AG09309 (cell line): ENCODE data around the gene PRX.
A peak's percentile ranks its signal among the peaks of the same experiment; 100 is the strongest.

ENCODE experiments used
- DNase-seq: peaks from one replicate; pipeline ENCODE4 v3.0.0-alpha.2; 2010; ENCODE audit warnings: low read depth
- H3K4me3 ChIP-seq: 2 replicates; pipeline ENCODE4 v1.5.1; 2011; ENCODE audit warnings: mild to moderate bottlenecking, low read depth, low read length, moderate library complexity; ENCODE audit not compliant: control insufficient read depth
- TF ChIP-seq, protein P1 (sequence below): IDR thresholded peaks from 2 replicates; pipeline ENCODE4 v1.5.1; 2011; ENCODE audit warnings: mild to moderate bottlenecking, low read depth, low read length, inconsistent platforms; ENCODE audit not compliant: insufficient read depth, control insufficient read depth; ENCODE audit errors: missing control alignments

The PRX gene

DNA sequence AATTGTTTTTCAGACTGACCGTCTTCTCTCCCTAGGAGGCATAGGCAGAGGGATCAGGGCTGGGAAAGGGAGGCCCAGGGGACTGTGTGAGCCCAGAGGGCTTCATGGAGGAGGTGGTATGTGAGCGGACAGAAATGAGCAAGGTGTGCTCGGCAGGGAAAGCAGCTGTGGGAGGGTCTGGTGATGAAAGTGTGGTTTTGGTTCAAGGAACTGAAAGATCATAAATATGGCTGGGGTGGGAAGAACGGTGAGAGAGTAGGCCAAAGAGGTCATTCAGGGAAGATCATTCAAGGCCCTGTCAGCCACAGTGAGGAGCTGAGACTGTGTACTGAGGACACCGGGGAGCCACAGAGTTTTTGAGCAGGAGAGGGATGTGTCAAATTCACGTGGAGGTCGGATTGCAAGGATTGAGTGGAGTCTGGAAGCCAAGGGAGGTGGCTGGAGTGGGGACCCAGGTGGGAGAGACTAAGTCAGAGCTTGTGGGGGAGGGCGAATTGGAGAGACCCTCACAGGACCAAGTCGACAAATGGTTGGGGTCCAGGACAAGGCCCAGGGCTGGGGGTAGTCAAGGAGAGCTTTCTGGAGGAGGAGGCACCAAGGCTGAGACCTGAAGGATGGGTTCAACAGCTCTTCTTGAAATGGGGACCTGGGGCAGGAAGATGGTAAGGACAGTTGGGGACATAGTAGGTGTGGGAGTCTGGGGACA, 57.0 kb downstream of the PRX start:
- H3K4me3 ChIP-seq, result no peak overlapping the region
- TF ChIP-seq, protein P1, sequence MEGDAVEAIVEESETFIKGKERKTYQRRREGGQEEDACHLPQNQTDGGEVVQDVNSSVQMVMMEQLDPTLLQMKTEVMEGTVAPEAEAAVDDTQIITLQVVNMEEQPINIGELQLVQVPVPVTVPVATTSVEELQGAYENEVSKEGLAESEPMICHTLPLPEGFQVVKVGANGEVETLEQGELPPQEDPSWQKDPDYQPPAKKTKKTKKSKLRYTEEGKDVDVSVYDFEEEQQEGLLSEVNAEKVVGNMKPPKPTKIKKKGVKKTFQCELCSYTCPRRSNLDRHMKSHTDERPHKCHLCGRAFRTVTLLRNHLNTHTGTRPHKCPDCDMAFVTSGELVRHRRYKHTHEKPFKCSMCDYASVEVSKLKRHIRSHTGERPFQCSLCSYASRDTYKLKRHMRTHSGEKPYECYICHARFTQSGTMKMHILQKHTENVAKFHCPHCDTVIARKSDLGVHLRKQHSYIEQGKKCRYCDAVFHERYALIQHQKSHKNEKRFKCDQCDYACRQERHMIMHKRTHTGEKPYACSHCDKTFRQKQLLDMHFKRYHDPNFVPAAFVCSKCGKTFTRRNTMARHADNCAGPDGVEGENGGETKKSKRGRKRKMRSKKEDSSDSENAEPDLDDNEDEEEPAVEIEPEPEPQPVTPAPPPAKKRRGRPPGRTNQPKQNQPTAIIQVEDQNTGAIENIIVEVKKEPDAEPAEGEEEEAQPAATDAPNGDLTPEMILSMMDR, result no peak
- no peak for DNase-seq

GRCh38 chr19:40348961-40349507, 64.1 kb downstream of the PRX start:
- TF ChIP-seq, protein P1, result no peak
- peak; percentile 8 for DNase-seq
- peak overlapping the region; percentile 83 for H3K4me3 ChIP-seq

GRCh38 chr19:40348125-40348913, 64.9 kb downstream of the PRX start, which contains the start of the genes C19orf47 and PLD3:
Gene C19orf47 (minus strand): TSS chr19:40348397. CDS start chr19:40341857, 6,540 bp downstream.
Gene PLD3 (plus strand): TSS chr19:40348695. CDS start chr19:40366484, 17,789 bp downstream.
- TF ChIP-seq, protein P1, result no peak

GRCh38 chr19:40344422-40344821, 68.8 kb downstream of the PRX start:
- no peak overlapping the region for H3K4me3 ChIP-seq
- TF ChIP-seq, protein P1, result no peak
- no peak for DNase-seq

More at GRCh38 chr19:40348125-40348913, 64.9 kb downstream of the PRX start, which contains the start of the genes C19orf47 and PLD3:
- DNase-seq, result peak; percentile 94
- H3K4me3 ChIP-seq, result peak within 1 kb of the TSS; percentile 86
